Epithelial cell of esophagus (primary cell): ENCODE data around the gene RASGRF2.
A peak's percentile ranks its signal among the peaks of the same experiment; 100 is the strongest.
"Not testable (repeated sequence)": the region's sequence is repeated elsewhere in the genome, so short reads cannot be mapped to it uniquely, and the experiment has no call there.

ENCODE experiments used
- DNase-seq: peaks from one replicate; pipeline ENCODE4 v3.0.0; 2010; ENCODE audit warnings: low read depth
- H3K4me3 ChIP-seq: 2 replicates; pipeline ENCODE4 v1.5.1; 2011; ENCODE audit warnings: mild to moderate bottlenecking, low read length, control low read depth
- CTCF ChIP-seq: IDR thresholded peaks from 2 replicates; pipeline ENCODE4 v1.5.1; 2011; ENCODE audit warnings: low read depth, mild to moderate bottlenecking, low read length, control low read depth, inconsistent platforms; ENCODE audit not compliant: insufficient read depth; ENCODE audit errors: missing control alignments

The RASGRF2 gene

GRCh38 chr5:81105261-81105877, 145.2 kb downstream of the RASGRF2 start:
- H3K4me3 ChIP-seq, result no peak overlapping the region
- TF ChIP-seq CTCF, result no peak
- no peak for DNase-seq

- TF ChIP-seq CTCF, result no peak
- H3K4me3 ChIP-seq, result no peak overlapping the region
- no peak for DNase-seq
Measured at GRCh38 chr5:81115261-81115660, 155.1 kb downstream of the RASGRF2 start.

- TF ChIP-seq CTCF, result no peak
- H3K4me3 ChIP-seq, result no peak overlapping the region
- no peak for DNase-seq
Measured at GRCh38 chr5:81117566-81117965, 157.4 kb downstream of the RASGRF2 start.

GRCh38 chr5:81121273-81121672, 161.1 kb downstream of the RASGRF2 start:
- no peak for TF ChIP-seq CTCF
- no peak for DNase-seq
- H3K4me3 ChIP-seq, result no peak overlapping the region

- no peak for DNase-seq
- no peak for TF ChIP-seq CTCF
- no peak overlapping the region for H3K4me3 ChIP-seq
Measured at GRCh38 chr5:81121836-81122630, 161.9 kb downstream of the RASGRF2 start.

GRCh38 chr5:81124689-81125088, 164.5 kb downstream of the RASGRF2 start:
- H3K4me3 ChIP-seq, DNase-seq: not testable (repeated sequence)

GRCh38 chr5:81125959-81126358, 165.8 kb downstream of the RASGRF2 start:
- H3K4me3 ChIP-seq, result no peak overlapping the region
- peak; percentile 5 for DNase-seq
- no peak for TF ChIP-seq CTCF
